Measurements from ENCODE around the gene PRELID2. TPM values are rescaled to one million over a fixed set of nuclear protein-coding genes. Genes with fewer than 3 reads are reported as not detected.

The PRELID2 gene
- total and polyA plus RNA-seq, 2 experiments from 2014 or later = 15.6 to 24.7 TPM

DNA sequence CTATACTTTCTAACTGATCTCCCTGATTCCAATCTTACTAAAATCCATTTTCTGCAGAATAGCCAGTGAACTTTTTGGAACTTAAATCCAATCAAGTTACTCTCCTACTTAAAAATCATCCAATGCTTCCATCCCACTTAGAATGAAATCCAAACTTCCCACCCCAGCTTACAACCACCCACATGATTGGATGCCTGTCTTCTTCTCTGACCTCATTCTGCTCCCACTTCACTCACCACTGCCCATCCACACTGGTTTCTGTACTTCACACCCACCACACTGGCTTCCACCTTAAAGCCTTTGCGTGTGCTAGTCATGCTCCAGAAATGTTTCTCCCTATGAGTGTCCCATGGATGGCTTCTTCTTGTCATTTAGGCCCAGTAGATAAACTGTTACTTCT is 119.7 kb downstream of the PRELID2 start:
- Histone ChIP-seq H3K9me3 (ENCODE audit: low read depth) (no peaks in the 10 kb centered on the region), H3K4me1 (ENCODE audit: insufficient read depth) (no peaks in the 10 kb centered on the region), H3K27ac (no peak overlapping the region), H3K36me3 (replicated peaks; ENCODE audit: insufficient read depth, low read depth) (no peaks in the 10 kb centered on the region), H3K9me2 (replicated peaks; ENCODE audit: insufficient read depth) (no peaks in the 10 kb centered on the region), H2AFZ (no peak overlapping the region), H3K79me2 (no peaks in the 10 kb centered on the region), H4K20me1 (ENCODE audit: insufficient read depth, poor library complexity, severe bottlenecking) (no peaks in the 10 kb centered on the region), H3K4me3 (no peak overlapping the region), H3K4me2 (no peak overlapping the region), H3K27me3 (no peaks in the 10 kb centered on the region)
- TF ChIP-seq EZH2phosphoT487 (IDR thresholded peaks at IDR 0.05; ENCODE audit: low read depth, severe bottlenecking, unreplicated experiment) = no peak
- DNase-seq (ENCODE audit: low spot score) = no peak
- 97% methylated on average over 1 of the region's 1 CpG for WGBS (ENCODE audit: low lambda C conversion rate, missing lambda C conversion rate)

DNA sequence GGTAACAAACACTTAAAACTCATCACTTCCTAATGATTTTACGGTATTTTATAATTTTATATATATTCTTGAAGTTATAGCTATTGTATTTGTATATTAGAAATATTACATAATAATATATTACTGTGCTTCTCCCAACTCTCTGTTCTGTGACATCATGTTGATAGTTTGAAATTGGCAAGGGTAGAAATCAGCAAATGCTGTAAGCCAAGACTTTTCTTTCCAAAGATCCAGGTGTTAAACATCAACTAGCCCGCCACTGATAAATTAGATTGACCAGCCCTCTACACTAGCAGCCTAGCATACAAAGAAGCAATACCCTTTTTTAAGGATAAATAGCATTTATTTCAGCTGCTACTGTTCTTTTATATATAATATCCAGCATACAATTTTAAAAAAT is 122.9 kb downstream of the PRELID2 start:
- Histone ChIP-seq H4K20me1 (ENCODE audit: insufficient read depth, poor library complexity, severe bottlenecking) (no peaks in the 10 kb centered on the region), H3K27ac (no peak overlapping the region), H3K4me3 (no peak overlapping the region), H2AFZ (no peak overlapping the region), H3K36me3 (replicated peaks; ENCODE audit: insufficient read depth, low read depth) (no peaks in the 10 kb centered on the region), H3K4me1 (ENCODE audit: insufficient read depth) (no peaks in the 10 kb centered on the region), H3K27me3 (no peaks in the 10 kb centered on the region), H3K4me2 (no peak overlapping the region), H3K79me2 (no peaks in the 10 kb centered on the region), H3K9me2 (replicated peaks; ENCODE audit: insufficient read depth) (no peaks in the 10 kb centered on the region), H3K9me3 (ENCODE audit: low read depth) (no peaks in the 10 kb centered on the region)
- DNase-seq (ENCODE audit: low spot score) = no peak
- 88% methylated on average over 2 of the region's 2 CpGs for WGBS (ENCODE audit: low lambda C conversion rate, missing lambda C conversion rate)
- TF ChIP-seq EZH2phosphoT487 (IDR thresholded peaks at IDR 0.05; ENCODE audit: low read depth, severe bottlenecking, unreplicated experiment) = no peak
- TF ChIP-seq, protein P1, sequence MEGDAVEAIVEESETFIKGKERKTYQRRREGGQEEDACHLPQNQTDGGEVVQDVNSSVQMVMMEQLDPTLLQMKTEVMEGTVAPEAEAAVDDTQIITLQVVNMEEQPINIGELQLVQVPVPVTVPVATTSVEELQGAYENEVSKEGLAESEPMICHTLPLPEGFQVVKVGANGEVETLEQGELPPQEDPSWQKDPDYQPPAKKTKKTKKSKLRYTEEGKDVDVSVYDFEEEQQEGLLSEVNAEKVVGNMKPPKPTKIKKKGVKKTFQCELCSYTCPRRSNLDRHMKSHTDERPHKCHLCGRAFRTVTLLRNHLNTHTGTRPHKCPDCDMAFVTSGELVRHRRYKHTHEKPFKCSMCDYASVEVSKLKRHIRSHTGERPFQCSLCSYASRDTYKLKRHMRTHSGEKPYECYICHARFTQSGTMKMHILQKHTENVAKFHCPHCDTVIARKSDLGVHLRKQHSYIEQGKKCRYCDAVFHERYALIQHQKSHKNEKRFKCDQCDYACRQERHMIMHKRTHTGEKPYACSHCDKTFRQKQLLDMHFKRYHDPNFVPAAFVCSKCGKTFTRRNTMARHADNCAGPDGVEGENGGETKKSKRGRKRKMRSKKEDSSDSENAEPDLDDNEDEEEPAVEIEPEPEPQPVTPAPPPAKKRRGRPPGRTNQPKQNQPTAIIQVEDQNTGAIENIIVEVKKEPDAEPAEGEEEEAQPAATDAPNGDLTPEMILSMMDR (IDR thresholded peaks at IDR 0.05; ENCODE audit: poor library complexity) = no peak
- TF ChIP-seq EZH2 (IDR thresholded peaks at IDR 0.05; ENCODE audit: borderline replicate concordance) = no peak

DNA sequence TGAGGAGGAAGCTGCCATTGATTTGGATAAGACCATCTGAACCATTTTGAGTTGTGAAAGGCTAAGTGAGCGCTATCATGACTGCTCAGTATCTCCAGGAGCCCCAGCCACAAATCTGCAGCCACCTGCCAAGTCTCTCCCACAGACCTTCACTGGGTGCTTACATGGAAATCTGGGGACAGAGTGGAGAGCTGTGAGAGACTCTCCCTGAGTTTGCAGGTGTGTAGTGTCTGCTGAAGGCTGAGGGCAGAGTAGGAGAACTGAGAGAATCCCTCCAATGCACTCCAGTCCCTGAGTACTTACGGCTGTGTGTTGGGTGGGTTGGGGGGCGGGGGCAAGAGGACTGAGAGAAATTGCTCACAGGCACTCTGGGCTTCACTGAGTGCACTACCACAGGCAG is 123.7 kb downstream of the PRELID2 start:
- no peak for DNase-seq (ENCODE audit: low spot score)
- Histone ChIP-seq H3K4me3 (no peak overlapping the region), H3K9me3 (ENCODE audit: low read depth) (no peaks in the 10 kb centered on the region), H3K27ac (no peak overlapping the region), H3K36me3 (replicated peaks; ENCODE audit: insufficient read depth, low read depth) (no peaks in the 10 kb centered on the region), H3K9me2 (replicated peaks; ENCODE audit: insufficient read depth) (no peaks in the 10 kb centered on the region), H4K20me1 (ENCODE audit: insufficient read depth, poor library complexity, severe bottlenecking) (no peaks in the 10 kb centered on the region), H3K79me2 (no peaks in the 10 kb centered on the region), H3K4me1 (ENCODE audit: insufficient read depth) (no peaks in the 10 kb centered on the region), H3K4me2 (no peak overlapping the region), H2AFZ (no peak overlapping the region), H3K27me3 (no peaks in the 10 kb centered on the region)
- TF ChIP-seq EZH2phosphoT487 (IDR thresholded peaks at IDR 0.05; ENCODE audit: low read depth, severe bottlenecking, unreplicated experiment) (no peak), EZH2 (IDR thresholded peaks at IDR 0.05; ENCODE audit: borderline replicate concordance) (no peak)
- TF ChIP-seq, protein P1 (IDR thresholded peaks at IDR 0.05; ENCODE audit: poor library complexity) = no peak
- WGBS (ENCODE audit: low lambda C conversion rate, missing lambda C conversion rate) = 93% methylated on average over 1 of the region's 3 CpGs

Other genes starting within 250 kb of the PRELID2 start
- not detected in 2 replicates for gene GRXCR2, start 37.7 kb upstream of the PRELID2 start, total RNA-seq
- 0.39 TPM in 1 of 2 replicates, not detected in the other for gene GRXCR2, start 37.7 kb upstream of the PRELID2 start, polyA plus RNA-seq
- gene SH3RF2, start 101.2 kb upstream of the PRELID2 start, total RNA-seq = 32.0 and 35.1 TPM in 2 replicates
- 34.1 and 35.4 TPM in 2 replicates for gene SH3RF2, start 101.2 kb upstream of the PRELID2 start, polyA plus RNA-seq

All from hepatocyte (in vitro differentiated cells).